ENCODE data around the gene CGB1. TPM values are rescaled to one million over a fixed set of nuclear protein-coding genes. Genes with fewer than 3 reads are reported as not detected.
"Not testable (repeated sequence)": the region's sequence is repeated elsewhere in the genome, so short reads cannot be mapped to it uniquely, and the experiment has no call there.

Gene CGB1
- not detected for total RNA-seq
- long read RNA-seq: 0 reads

DNA sequence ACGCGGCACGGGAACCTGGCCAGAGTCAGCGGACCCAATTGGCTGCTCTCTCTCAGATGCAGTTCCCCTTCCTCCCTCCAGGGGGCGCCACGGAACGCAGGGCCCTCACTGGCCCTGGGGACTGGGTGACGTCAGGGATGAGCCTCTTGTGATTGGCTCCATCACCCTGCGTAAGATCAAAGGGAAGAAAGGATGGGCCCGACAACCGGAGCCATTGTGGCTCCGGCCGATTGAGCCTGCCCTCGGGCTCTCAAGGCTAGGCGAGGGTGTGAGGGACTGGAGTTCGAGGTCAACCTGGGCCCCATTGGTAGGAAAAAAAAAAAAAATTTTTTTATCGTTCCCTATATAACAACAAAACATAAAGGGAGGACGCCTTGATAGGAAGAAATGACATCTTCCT lies at the start of gene CGB1:
CGB1 (minus strand) TSS at position 81 of the 400 bp plus-strand sequence. CDS start 184 bp downstream, outside the sequence.
- intact Hi-C loops (cut with DNase I); H3K4me1 ChIP-seq: not testable (repeated sequence)

DNA sequence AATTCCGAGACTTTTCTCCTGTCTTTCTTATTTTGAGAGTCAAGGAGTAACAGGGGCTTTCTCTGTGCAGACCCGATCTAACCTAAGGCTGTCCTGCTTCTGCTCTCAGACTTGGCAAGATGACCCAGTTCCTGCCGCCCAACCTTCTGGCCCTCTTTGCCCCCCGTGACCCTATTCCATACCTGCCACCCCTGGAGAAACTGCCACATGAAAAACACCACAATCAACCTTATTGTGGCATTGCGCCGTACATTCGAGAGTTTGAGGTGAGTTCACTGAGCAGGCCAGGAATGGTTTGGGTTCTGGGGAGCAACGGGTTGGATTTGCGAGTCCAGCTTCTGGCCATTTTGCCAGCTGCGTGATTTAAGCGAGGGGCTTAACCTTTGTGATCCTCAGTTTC lies 49.6 kb upstream of the CGB1 start:
- TF ChIP-seq, protein P1, sequence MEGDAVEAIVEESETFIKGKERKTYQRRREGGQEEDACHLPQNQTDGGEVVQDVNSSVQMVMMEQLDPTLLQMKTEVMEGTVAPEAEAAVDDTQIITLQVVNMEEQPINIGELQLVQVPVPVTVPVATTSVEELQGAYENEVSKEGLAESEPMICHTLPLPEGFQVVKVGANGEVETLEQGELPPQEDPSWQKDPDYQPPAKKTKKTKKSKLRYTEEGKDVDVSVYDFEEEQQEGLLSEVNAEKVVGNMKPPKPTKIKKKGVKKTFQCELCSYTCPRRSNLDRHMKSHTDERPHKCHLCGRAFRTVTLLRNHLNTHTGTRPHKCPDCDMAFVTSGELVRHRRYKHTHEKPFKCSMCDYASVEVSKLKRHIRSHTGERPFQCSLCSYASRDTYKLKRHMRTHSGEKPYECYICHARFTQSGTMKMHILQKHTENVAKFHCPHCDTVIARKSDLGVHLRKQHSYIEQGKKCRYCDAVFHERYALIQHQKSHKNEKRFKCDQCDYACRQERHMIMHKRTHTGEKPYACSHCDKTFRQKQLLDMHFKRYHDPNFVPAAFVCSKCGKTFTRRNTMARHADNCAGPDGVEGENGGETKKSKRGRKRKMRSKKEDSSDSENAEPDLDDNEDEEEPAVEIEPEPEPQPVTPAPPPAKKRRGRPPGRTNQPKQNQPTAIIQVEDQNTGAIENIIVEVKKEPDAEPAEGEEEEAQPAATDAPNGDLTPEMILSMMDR (IDR thresholded peaks at IDR 0.05): no peak
- no peak for ATAC-seq
- DNase-seq: no peak
- intact Hi-C loops (cut with DNase I): no loop called here
- Histone ChIP-seq H3K27ac (no peak overlapping the region), H3K4me3 (peak overlapping the region; percentile 97), H3K36me3 (peaks cover 37% of the 10 kb centered on the region), H3K27me3 (no peaks in the 10 kb centered on the region), H3K9me3 (no peaks in the 10 kb centered on the region), H3K4me1 (peaks cover 25% of the 10 kb centered on the region)

More for the DNA sequence above, at the start of gene CGB1:
- H3K27me3 ChIP-seq, ATAC-seq, H3K9me3 ChIP-seq, H3K27ac ChIP-seq, H3K36me3 ChIP-seq, DNase-seq, H3K4me3 ChIP-seq: not testable (repeated sequence)
- TF ChIP-seq, protein P1 (IDR thresholded peaks at IDR 0.05): peak; percentile 38

DNA sequence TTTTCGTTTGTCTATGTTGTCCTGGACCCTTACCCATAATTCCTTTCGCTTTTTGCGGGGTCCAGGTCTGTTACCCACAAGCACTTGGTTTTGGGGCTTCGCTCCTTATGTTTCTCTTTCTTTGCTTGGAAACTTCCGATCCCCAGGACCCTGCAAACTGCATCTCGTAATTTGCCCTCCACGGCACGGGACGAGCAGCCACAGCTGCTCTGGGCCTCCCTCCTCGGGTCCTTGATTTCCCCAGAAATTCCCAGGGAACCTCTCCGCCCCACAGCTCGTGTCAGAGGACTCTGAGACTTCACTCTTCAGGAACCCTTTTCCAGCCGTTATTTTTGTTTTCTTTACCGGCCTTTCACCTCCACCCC lies 49.2 kb upstream of the CGB1 start:
- TF ChIP-seq, protein P1 (IDR thresholded peaks at IDR 0.05): no peak
- H3K4me1 ChIP-seq: peaks cover 25% of the 10 kb centered on the region
- peaks cover 33% of the 10 kb centered on the region for H3K36me3 ChIP-seq
- H3K9me3 ChIP-seq: no peaks in the 10 kb centered on the region
- no peak for ATAC-seq
- intact Hi-C loops (cut with DNase I): no loop called here
- H3K4me3 ChIP-seq: peak overlapping the region; percentile 97
- DNase-seq: no peak
- peak overlapping the region; percentile 91 for H3K27ac ChIP-seq
- no peaks in the 10 kb centered on the region for H3K27me3 ChIP-seq

DNA sequence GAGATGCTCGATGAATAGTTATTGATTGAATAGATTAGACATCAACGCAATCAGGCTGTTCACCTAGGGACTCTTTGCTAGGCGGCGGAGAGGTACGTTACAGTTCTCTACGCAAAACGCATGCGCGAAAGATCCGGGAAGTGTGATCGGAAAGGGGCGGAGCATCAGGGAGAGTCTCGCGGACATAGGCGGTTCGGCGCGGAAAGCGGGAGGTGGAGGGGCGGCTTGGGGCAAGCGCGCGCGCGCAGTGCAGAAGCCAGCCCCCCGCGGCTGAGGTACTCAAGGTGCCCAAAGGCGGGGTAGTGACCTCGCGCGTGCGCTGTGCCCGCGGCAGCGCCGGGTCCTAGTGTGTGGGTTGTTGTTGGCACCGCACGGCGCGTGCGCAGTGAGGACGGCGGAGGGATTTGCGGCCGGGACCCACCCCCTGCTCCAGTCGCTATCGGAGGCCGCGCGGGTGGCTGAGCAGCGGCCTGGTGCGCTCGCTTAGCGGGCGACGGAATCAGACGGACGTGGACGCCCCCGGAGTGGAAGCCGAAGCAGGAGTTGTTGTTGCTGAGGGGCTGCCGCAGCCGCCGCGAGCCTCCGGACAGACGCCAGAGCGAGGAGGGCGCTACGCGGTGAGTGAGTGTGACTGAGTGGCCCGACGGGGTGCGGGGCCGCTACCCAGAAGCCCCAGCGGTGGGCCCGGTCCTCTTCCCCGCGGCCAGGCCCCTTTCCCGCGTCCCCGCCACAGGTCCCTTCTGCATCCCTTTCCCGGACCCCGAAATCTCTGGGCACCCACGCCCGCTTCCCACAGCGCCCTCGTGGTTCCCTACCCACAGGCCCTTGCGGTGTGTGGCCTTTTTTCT lies 48.5 kb upstream of the CGB1 start, which contains the start of gene SNRNP70:
SNRNP70 (plus strand) TSS at position 432 of the 848 bp plus-strand sequence. CDS start 964 bp downstream, outside the sequence.
- no peaks in the 10 kb centered on the region for H3K27me3 ChIP-seq
- H3K9me3 ChIP-seq: no peaks in the 10 kb centered on the region
- H3K4me3 ChIP-seq: peak within 1 kb of the TSS; percentile 97
- TF ChIP-seq, protein P1 (IDR thresholded peaks at IDR 0.05): no peak
- intact Hi-C loops (cut with DNase I): no loop called here
- ATAC-seq: peak; percentile 98
- H3K36me3 ChIP-seq: peaks cover 27% of the 10 kb centered on the region
- peaks cover 25% of the 10 kb centered on the region for H3K4me1 ChIP-seq
- DNase-seq: peak; percentile 100
- peak within 1 kb of the TSS; percentile 91 for H3K27ac ChIP-seq

DNA sequence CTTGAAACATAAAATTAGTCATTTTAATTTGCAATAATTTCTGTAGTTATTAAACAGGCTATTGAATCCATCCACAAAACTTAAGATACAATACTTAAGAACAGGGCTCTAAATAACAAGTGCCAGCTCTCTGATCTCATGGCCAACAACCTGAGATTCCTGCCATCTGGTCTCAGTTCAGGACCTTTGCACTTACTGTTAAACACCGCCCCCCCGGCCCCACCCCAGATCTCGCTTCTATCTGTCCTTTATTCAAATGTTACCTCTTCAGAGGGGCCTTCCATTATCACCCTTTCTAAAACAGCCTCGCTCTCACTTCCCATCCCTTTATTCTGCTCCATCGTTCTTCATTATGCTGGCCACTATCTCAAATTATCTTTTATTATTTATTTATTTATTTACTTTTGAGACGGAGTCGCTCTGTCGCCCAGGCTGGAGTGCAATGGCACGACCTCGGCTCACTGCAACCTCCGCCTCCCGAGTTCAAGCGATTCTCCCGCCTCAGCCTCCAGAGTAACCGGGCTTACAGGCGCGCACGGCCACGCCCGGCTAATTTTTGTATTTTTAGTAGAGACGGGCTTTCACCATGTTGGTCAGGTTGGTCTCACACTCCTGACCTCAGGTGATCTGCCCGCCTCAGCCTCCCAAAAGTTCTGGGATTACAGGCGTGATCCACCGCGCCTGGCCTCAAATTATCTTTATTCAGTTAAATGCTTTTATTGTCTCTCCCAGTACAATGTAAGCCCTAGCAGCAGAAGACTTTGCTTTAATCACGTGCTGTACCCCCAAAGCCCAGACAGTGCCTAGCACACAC lies 47.7 kb upstream of the CGB1 start:
- ATAC-seq (no peak), DNase-seq (no peak)
- Histone ChIP-seq H3K9me3 (no peaks in the 10 kb centered on the region), H3K4me1 (peaks cover 25% of the 10 kb centered on the region), H3K27ac (peak overlapping the region; percentile 91), H3K27me3 (no peaks in the 10 kb centered on the region), H3K36me3 (peaks cover 18% of the 10 kb centered on the region), H3K4me3 (peak overlapping the region; percentile 97)
- intact Hi-C loops (cut with DNase I): no loop called here
- TF ChIP-seq, protein P1 (IDR thresholded peaks at IDR 0.05): no peak

Data from upper lobe of right lung (tissue), 1 donor.